ENCODE results near the gene PLEKHM2.

The PLEKHM2 gene

DNA sequence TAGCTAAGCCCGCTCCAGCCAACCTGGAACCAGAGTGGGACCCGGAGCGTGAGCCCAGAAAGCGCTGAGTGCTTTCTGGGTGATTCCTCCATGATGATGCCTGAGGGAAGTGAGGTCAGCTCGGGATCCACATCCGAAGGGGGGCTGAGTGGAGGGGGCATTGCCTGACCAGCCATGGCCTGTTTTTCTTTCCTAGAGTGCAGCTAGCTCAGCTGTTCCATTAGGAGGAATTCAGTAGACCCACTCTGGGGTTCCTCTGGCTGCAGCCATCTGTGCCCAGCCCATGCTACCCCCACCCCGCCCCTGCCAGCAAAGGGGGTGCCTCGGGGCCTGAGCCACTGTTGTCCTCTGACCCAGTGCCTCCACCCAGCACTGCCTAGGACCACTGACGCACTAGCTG is 42.4 kb downstream of the PLEKHM2 start:
- DNase-seq (ENCODE audit: low spot score) = no peak

DNA sequence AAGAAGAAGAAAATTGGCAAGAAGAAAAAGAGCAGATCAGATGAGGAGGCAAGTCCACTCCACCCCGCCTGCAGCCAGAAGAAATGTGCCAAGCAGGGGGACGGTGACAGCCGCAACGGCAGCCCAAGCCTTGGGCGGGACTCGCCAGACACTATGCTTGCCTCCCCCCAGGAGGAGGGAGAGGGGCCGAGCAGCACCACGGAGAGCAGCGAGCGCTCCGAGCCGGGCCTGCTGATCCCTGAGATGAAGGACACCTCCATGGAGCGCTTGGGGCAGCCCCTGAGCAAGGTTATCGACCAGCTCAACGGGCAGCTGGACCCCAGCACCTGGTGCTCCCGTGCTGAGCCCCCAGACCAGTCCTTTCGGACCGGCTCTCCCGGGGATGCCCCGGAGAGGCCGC is 42.9 kb downstream of the PLEKHM2 start:
- no peak for DNase-seq (ENCODE audit: low spot score)

DNA sequence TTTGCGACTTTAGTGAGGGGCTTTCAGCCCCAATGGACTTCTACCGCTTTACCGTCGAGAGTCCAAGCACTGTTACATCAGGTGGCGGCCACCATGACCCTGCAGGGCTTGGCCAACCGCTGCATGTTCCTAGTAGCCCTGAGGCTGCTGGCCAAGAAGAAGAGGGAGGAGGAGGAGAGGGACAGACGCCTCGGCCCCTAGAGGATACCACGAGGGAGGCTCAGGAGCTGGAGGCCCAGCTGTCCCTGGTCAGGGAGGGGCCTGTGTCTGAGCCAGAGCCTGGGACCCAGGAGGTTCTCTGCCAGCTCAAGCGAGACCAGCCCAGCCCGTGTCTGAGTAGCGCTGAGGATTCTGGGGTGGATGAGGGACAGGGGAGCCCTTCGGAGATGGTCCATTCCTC is 43.3 kb downstream of the PLEKHM2 start:
- no peak for DNase-seq (ENCODE audit: low spot score)

DNA sequence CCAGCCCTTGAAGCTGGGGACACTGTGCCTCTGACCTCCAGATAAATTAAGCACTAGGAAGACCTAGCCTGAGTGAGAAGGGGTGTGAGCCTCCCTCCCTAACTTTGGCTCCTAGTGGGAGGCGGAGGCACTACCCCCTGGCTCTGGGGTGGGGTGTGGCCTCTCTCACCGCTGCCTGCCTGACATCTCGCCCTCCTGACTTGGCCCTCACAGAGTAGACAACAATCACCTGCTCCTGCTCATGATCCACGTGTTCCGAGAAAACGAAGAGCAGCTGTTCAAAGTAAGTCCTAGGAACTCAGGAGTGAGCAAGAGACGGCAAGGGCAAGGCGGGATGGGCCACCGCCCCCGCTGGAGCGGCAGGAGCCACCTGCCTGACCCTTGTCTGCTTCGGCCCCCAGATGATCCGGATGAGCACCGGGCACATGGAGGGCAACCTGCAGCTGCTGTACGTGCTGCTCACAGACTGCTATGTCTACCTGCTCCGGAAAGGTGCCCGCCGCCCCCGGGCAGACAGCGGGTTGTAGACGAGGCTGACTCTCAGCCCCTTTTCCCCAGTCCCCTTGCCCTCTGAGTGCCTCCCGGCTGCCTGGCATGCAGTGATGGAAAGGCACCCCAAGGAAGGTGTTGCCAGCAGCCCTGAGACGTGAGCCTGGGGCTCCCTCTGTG is 43.9 kb downstream of the PLEKHM2 start:
- no peak for DNase-seq (ENCODE audit: low spot score)

DNA sequence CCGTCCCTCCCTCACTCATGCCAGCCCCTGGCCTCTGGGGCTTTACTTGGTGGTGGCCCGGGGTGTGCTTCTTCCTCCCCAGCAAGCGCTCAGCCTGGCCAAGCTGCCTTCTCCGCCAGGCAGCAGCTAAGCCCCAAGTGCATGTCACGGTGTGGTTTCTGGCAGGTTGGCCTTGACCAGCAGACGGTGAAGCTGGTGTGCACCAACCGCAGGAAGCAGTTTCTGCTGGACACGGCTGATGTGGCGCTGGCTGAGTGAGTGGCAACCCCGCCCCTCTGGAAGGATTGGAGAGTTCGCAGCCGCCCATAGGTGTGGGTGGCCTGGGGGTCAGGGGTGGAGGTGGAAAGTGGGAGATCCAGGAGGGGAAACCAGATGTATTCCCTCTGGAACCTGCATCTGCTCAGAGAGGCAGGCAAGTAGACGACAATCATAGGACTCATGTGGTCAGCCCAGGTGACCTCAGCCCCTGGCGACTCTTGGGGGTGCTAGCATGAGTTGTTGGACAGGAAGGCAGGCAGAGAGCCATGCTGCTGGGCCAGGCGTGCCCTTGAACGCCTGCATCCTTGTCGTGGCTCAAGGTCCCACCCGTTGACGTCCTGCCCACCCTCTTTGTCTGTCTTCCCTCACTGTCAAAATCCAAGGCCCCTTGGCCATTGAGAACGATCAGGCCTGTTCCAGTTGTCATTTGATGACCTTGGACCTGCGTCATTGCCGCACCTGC is 45.0 kb downstream of the PLEKHM2 start:
- DNase-seq (ENCODE audit: low spot score) = no peak

DNA sequence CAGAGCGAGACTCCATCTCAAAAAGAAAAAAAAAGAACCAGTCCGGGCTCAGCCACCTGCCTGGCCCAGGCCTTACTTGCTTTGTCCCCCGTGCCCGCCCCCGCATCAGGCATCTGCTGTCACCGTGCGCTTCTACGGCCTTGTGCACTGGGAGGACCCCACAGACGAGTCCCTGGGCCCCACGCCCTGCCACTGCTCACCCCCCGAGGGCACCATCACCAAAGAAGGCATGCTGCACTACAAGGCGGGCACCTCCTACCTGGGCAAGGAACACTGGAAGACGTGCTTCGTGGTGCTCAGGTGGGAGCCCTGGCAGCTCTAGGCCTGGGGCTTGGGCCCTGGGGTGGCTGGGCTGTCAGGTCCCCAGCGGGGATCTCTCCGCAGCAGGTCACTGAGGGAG is 46.3 kb downstream of the PLEKHM2 start:
- no peak for DNase-seq (ENCODE audit: low spot score)

DNA sequence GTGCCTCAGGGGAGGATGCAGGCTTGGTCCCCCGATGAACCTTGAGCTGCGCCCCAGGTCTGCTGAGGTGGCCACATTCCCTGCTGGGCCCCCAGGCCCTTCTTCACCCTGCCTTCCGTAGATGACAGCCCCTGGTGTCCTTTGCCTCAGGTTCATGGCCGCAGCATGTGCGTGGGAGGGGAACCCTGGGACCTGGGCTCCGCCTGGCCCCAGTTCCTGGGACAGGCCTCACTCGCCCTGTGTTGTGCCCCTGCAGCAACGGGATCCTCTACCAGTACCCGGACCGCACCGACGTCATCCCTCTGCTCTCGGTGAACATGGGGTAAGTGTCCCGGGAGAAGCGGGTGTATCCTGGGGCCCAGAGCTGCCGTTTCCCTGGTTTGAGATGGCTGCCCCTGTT is 46.8 kb downstream of the PLEKHM2 start:
- no peak for DNase-seq (ENCODE audit: low spot score)

- no peak for DNase-seq (ENCODE audit: low spot score)
These were observed 47.9 kb downstream of the PLEKHM2 start for GRCh38 chr1:15731735-15732685.

DNA sequence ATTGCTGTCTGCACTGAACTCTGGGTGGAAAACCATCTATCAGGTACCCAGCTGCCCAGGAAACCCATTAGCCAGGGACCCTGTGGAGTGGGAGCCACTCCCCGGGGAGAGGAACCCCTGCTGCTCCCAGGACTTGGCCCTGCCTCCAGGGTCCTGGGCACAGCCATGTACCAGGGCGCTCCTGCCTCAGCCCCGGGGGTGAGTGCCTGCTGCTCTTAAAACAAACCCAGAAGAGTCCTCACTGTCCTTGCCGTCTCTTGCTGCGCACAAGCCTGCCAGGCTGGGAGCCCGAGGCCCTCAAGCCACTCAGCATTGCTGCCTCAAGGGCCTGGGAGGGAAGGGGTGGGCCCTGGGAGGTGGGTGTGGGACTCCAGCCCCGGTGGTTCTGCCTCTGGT is 48.6 kb downstream of the PLEKHM2 start:
- no peak for DNase-seq (ENCODE audit: low spot score)

- DNase-seq (ENCODE audit: low spot score) = no peak
These were observed 49.2 kb downstream of the PLEKHM2 start for GRCh38 chr1:15733218-15733725.

DNA sequence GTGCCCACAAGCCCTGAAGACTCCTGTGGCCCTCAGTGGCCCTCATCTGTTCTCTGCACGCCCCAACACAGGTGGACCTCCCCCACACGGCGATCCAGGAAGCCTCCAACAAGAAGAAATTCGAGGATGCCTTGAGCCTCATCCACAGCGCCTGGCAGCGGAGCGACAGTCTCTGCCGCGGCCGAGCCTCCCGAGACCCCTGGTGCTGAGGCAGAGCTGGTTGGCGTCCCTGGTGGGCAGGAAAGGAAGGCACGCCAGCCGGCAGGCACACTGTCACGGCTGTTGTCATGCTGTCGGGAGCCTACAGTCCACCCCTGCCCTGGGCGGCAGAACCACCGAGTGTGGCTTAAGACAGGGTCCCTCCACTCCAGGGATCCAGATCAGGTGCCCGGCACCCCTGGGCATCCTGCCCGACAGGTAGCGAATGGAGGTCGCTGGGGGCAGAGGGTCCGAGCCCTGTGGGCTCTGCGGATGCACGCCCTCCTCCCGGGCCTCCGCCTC is 49.7 kb downstream of the PLEKHM2 start:
- DNase-seq (ENCODE audit: low spot score) = no peak

DNA sequence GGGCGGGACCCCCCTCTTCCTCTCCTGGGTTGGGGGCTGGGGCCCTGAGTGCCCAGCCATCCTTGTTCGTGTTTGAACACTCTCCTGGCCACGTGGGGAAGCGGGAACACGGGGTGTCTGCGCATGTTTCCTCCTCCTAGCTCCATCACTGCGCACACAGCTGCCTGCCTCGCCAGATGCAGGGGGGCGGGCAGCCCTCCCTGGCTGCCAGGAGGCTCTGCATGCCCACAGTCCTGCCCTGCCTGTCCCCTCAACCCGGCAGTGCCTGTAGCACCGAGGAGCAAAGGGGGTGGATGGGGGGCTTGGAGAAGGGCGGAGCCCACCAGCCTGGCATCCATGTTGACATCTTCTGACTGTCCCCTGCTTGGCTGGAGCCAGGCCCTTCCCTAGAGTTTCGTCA is 50.2 kb downstream of the PLEKHM2 start:
- DNase-seq (ENCODE audit: low spot score) = no peak

DNA sequence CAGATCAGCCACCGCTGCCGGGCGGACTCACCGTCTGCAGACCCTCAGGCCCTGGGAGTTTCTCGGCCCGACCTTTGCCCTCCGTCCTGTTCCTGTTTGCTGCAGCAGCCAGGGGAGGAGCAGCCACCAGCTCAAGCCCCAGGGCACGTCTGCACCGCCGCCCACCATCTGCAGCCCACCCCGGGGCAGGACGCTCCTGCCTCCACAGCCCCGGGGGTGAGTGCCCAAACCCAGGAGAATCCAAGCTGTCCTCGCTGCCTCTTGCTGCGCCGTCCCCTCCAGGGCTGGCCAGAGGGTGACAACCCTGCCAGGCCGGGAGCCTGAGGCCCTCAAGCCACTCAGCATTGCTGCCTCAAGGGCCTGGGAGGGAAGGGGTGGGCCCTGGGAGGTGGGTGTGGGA is 50.8 kb downstream of the PLEKHM2 start:
- DNase-seq (ENCODE audit: low spot score) = no peak

- no peak for DNase-seq (ENCODE audit: low spot score)
These were observed 51.4 kb downstream of the PLEKHM2 start for GRCh38 chr1:15735304-15736037.

DNA sequence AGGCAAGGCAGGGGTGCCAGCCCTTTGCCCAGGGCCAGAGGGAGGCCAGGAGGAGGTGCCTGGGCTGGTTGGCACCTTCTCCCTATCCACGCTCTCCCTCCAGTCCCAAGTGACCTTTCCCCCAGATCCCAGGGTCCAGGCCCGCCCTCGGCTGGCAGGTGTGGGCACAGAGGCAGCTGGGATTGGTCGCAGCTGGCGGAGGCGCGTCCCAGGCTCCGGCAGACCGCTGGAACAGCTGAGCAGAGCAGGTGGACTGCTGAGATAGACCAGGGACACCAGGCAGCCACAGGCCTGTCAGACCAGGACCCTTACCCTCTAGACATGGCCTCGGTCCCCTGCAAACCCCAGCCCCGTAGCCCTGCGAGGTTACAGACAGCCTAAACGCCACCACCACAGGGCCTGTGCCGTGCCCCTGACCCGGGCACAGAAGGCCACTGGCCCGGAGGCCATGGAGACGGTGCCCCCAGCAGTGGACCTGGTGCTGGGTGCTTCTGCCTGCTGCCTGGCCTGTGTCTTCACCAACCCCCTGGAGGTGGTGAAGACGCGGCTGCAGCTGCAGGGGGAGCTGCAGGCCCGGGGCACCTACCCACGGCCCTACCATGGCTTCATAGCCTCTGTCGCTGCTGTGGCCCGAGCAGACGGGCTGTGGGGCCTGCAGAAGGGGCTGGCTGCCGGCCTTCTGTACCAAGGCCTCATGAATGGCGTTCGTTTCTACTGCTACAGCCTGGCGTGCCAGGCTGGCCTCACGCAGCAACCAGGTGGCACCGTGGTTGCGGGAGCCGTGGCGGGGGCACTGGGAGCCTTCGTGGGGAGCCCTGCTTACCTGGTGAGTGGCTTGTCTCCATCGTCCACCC is 52.1 kb downstream of the PLEKHM2 start, which contains the start of gene SLC25A34:
Gene SLC25A34, plus strand, starts transcription at position 221 of the 854 bp plus-strand sequence. Its CDS starts 228 bp downstream, at position 449.
- no peak for DNase-seq (ENCODE audit: low spot score)

DNA sequence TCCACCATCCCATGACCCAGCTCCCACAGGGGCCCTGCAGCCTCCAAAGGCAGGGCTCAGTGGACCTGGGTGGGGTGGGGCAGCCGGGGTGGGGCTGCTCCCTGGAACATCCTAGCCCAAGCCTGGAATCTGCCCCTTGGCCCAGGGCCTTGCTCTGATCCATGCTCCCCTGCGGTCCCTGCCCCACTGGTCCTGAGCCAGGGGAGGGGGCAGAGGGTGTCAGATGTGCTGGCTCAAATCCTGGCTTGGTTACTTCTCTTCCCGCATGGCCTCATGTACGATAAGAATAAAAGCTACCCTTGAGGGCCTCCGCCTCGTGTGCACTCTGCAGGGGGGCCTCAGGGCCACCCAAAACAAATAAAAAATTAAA is 52.8 kb downstream of the PLEKHM2 start:
- no peak for DNase-seq (ENCODE audit: low spot score)

DNA sequence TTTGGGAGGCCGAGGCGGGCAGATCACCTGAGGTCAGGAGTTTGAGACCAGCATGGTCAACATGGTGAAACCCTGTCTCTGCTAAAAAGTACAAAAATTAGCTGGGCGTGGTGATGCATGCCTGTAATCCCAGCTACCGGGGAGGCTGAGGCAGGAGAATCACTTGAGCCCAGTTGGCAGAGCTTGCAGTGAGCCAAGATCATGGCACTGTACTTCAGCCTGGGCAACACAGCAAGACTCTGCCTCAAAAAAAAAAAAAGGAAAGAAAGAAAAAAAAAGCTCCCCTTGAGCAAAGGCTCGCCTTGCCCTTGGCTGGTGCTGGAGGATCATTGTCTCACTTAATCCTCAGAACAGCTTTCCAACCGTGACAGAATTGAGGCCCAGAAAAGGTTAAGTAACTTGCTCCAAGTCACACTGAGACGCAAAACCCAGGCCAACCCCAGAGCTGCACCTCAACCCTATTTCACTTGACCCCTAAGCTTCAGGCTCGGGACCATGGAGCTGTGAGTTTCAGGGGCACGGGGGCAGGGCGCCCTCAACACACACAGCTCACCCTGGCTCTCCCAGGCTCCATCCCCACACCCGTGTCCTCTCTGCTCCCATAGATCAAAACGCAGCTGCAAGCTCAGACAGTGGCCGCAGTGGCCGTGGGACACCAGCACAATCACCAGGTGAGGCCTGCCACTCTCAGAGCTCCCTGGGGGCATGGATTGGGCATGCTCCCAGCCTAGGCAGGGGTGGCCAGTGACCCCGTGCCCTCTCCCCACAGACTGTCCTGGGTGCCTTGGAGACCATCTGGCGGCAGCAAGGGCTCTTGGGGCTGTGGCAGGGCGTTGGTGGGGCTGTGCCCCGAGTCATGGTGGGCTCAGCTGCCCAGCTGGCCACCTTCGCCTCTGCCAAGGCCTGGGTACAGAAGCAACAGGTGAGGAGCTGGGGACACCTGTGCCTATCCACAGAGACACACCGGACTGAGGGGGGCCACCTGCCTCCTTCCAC is 53.5 kb downstream of the PLEKHM2 start:
- no peak for DNase-seq (ENCODE audit: low spot score)

DNA sequence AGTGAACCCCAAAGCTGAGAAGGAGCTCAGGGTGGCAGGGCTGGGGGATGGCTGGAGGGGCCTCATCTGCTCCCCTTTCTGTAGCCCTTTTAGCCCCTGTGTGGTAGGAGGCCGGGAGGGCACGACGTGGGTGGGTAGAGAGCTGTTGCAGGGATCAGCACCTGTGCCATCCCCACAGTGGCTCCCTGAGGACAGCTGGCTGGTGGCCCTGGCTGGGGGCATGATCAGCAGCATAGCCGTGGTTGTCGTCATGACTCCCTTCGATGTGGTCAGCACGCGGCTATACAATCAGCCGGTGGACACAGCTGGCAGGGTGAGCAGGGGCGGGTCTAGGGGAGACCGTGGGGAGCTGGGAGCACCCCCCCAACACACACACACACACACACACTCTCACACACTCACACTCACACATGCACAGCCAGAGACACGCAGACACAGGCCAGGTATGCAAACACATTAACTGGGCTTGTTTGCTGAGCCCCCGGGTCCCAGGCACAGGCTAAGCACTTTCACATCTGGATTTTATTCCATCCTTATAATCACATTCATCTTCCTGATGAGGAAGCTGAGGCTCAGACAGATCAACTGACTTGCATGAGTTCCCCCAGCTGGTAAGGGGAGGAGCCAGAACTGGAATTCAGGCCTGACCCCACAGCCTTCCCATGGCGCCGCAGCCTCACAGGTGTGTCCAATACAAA is 54.4 kb downstream of the PLEKHM2 start:
- DNase-seq (ENCODE audit: low spot score) = no peak

GRCh38 chr1:15739259-15739658 is 55.1 kb downstream of the PLEKHM2 start:
- DNase-seq (ENCODE audit: low spot score) = no peak
